GM12878 (cell line): ENCODE results near the gene STAC2. TPM values are rescaled to one million over a fixed set of nuclear protein-coding genes. Genes with fewer than 3 reads are reported as not detected.

ENCODE experiments used
- DPF2 ChIP-seq: fragments of 450-650 bp; IDR thresholded peaks from 2 replicates; pipeline ENCODE4 v1.6.1; 2017; ENCODE audit warnings: mild to moderate bottlenecking
- MYC ChIP-seq: IDR thresholded peaks from 2 replicates; pipeline ENCODE4 v1.6.1; 2011; ENCODE audit warnings: mild to moderate bottlenecking, low read length, moderate library complexity, inconsistent platforms; ENCODE audit not compliant: insufficient read depth, insufficient replicate concordance, insufficient read length, severe bottlenecking
- PAX5 ChIP-seq: IDR thresholded peaks from 2 replicates; pipeline ENCODE4 v1.6.1; 2011; ENCODE audit warnings: low read depth, low read length, borderline replicate concordance
- TBL1XR1 ChIP-seq: IDR thresholded peaks from 2 replicates; pipeline ENCODE4 v1.6.1; 2012; ENCODE audit warnings: low read depth, low read length, improper control_type of control experiment
- polyA plus RNA-seq, 11 experiments: library from polyadenylated mRNA; depleted of rRNA in 4 of 11; unstranded in 6 of 11; stranded (reverse) in 5 of 11; fragments of >200 nt; fragmentation: Nextera tagmentation in 4 of 11; fragmentation: Illumina TruSeq in 1 of 11; extraction: Ambion mirVana in 4 of 11; extraction: Trizol in 1 of 11; gene quantifications; 1 replicate in 1 of 11; 2 replicates in 10 of 11; pipeline versions ENCODE4 v1.2.1 to v1.2.3, GENCODE V29; 2011 to 2016; ENCODE audit warnings: inconsistent platforms in 2 of 11, missing spikeins in 2 of 11, low read depth in 1 of 11
- total RNA-seq, 4 experiments: library from RNA; depleted of rRNA in 3 of 4; stranded (reverse); fragments of >200 nt in 3 of 4; fragmentation: Illumina TruSeq in 1 of 4; extraction: Trizol in 1 of 4; gene quantifications; 2 replicates each; pipeline versions ENCODE4 v1.2.1 to v1.2.3, GENCODE V29; 2013 to 2021
- TF ChIP-seq, protein P1 (sequence below): fragments of 450-650 bp; IDR thresholded peaks from 2 replicates; pipeline ENCODE4 v1.6.1; 2018; ENCODE audit warnings: mild to moderate bottlenecking, low read depth, moderate library complexity; ENCODE audit not compliant: partially characterized antibody
- TF ChIP-seq, protein P2 (sequence below): IDR thresholded peaks from 2 replicates; pipeline ENCODE4 v1.6.1; 2011; ENCODE audit warnings: mild to moderate bottlenecking, low read depth, low read length, moderate library complexity; ENCODE audit not compliant: insufficient replicate concordance
- TF ChIP-seq, protein P3 (sequence below): IDR thresholded peaks from 2 replicates; pipeline ENCODE4 v1.6.1; 2012; ENCODE audit warnings: low read depth, low read length, improper control_type of control experiment

The STAC2 gene
- total and polyA plus RNA-seq, 10 of the 15 experiments (the other 5 are each of a cell fraction or from before 2014, with no cell fraction given) = 0.04 TPM; not detected in 9

DNA sequence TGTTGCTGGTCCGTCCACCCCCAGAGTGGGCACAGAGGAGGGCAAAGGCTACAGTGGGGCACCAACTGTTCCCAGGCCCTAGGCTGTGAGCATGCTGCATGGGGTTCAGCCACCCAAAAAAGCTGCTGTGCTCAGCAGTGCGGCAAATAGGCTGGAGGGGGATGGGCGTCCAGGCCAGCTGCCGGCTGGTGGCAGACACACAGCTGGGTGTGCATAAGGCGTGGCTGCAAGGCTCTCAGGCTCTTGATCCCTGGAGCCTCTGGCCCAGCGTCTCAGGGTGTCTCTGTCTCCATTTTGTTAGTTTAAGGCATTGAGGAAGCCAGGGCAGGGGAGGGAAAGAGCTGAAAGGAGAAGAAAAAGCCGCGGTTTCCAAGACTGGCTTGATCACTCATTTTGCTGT lies 16.9 kb downstream of the STAC2 start (continued):
- TF ChIP-seq, protein P1, sequence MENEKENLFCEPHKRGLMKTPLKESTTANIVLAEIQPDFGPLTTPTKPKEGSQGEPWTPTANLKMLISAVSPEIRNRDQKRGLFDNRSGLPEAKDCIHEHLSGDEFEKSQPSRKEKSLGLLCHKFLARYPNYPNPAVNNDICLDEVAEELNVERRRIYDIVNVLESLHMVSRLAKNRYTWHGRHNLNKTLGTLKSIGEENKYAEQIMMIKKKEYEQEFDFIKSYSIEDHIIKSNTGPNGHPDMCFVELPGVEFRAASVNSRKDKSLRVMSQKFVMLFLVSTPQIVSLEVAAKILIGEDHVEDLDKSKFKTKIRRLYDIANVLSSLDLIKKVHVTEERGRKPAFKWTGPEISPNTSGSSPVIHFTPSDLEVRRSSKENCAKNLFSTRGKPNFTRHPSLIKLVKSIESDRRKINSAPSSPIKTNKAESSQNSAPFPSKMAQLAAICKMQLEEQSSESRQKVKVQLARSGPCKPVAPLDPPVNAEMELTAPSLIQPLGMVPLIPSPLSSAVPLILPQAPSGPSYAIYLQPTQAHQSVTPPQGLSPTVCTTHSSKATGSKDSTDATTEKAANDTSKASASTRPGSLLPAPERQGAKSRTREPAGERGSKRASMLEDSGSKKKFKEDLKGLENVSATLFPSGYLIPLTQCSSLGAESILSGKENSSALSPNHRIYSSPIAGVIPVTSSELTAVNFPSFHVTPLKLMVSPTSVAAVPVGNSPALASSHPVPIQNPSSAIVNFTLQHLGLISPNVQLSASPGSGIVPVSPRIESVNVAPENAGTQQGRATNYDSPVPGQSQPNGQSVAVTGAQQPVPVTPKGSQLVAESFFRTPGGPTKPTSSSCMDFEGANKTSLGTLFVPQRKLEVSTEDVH = no peak
- TF ChIP-seq, protein P2, sequence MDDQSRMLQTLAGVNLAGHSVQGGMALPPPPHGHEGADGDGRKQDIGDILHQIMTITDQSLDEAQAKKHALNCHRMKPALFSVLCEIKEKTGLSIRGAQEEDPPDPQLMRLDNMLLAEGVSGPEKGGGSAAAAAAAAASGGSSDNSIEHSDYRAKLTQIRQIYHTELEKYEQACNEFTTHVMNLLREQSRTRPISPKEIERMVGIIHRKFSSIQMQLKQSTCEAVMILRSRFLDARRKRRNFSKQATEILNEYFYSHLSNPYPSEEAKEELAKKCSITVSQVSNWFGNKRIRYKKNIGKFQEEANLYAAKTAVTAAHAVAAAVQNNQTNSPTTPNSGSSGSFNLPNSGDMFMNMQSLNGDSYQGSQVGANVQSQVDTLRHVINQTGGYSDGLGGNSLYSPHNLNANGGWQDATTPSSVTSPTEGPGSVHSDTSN = no peak
- TF ChIP-seq PAX5 = peak; percentile 96
- no peak for TF ChIP-seq MYC
- 0 out of 2 replicates have a peak, but pooled peaks have one; percentile 11 for TF ChIP-seq DPF2
- TF ChIP-seq TBL1XR1 = no peak
- TF ChIP-seq, protein P3, sequence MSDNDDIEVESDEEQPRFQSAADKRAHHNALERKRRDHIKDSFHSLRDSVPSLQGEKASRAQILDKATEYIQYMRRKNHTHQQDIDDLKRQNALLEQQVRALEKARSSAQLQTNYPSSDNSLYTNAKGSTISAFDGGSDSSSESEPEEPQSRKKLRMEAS = peak; percentile 28; the same call in 1 of the 2 replicates
- TF ChIP-seq, all 136 proteins: peak for 16
